Prostate gland (tissue), 2 donors: ENCODE results near the gene FYTTD1. TPM values are rescaled to one million over a fixed set of nuclear protein-coding genes. Genes with fewer than 3 reads are reported as not detected.

ENCODE experiments used
- DNase-seq: peaks from one replicate; pipeline ENCODE4 v3.0.0-alpha.2; 2019; ENCODE audit warnings: low spot score
- H3K27ac ChIP-seq, 2 donors: fragments of 200-600 bp; sonication (generic); 2 replicates each; pipeline ENCODE4 v1.5.1; 2017 to 2019
- H3K27me3 ChIP-seq: fragments of 200-600 bp; sonication (generic); replicated peaks from 2 replicates; pipeline ENCODE4 v1.5.1; 2019; ENCODE audit not compliant: insufficient read depth
- H3K36me3 ChIP-seq, 2 donors: fragments of 200-600 bp; sonication (generic); 1 replicate in 1 of 2; 2 replicates in 1 of 2; pipeline versions ENCODE4 v1.5.1 to v1.8.1; 2017 to 2019
- H3K4me1 ChIP-seq: fragments of 200-600 bp; sonication (generic); replicated peaks from 2 replicates; pipeline ENCODE4 v1.5.1; 2019
- H3K4me3 ChIP-seq, 2 donors: fragments of 200-600 bp; sonication (generic); 2 replicates each; pipeline ENCODE4 v1.5.1; 2017 to 2019
- H3K9me3 ChIP-seq: fragments of 200-600 bp; sonication (generic); 2 replicates; pipeline ENCODE4 v1.5.1; 2017
- POLR2A ChIP-seq: fragments of 450-650 bp; IDR thresholded peaks from one replicate; pipeline ENCODE4 v1.6.1; 2016; ENCODE audit warnings: antibody characterized with exemption, mild to moderate bottlenecking
- POLR2AphosphoS5 ChIP-seq: sonication (generic); formaldehyde crosslinking; IDR thresholded peaks from one replicate; pipeline ENCODE4 v1.6.1; 2017; ENCODE audit warnings: antibody characterized with exemption
- WGBS: methylation state at CpG from one replicate; pipeline ENCODE4 v1.1.5; 2018; 5-methylcytosine and 5-hydroxymethylcytosine counted together
- intact Hi-C: fragments of 100-400 bp; cut with DNase I; formaldehyde crosslinking; loops from one replicate; pipeline ENCODE4 v1.14.2; 2022
- total RNA-seq, 2 donors: library from RNA; depleted of rRNA; stranded (reverse); fragments of >200 nt; gene quantifications; one replicate each; pipeline ENCODE4 v1.1.0, GENCODE V29; 2016
- TF ChIP-seq, protein P1 (sequence below), 4 experiments: fragments of 200-600 bp in 2 of 4; fragments of 450-650 bp in 2 of 4; sonication (generic) in 2 of 4; IDR thresholded peaks; 1 replicate in 3 of 4; 2 replicates in 1 of 4; pipeline ENCODE4 v1.5.1; 2016 to 2019; ENCODE audit warnings: antibody characterized with exemption in 4 of 4, mild to moderate bottlenecking in 2 of 4, moderate library complexity in 2 of 4

Gene FYTTD1
- total RNA-seq, 2 donors from 2014 or later: 27.7 to 69.5 TPM

DNA sequence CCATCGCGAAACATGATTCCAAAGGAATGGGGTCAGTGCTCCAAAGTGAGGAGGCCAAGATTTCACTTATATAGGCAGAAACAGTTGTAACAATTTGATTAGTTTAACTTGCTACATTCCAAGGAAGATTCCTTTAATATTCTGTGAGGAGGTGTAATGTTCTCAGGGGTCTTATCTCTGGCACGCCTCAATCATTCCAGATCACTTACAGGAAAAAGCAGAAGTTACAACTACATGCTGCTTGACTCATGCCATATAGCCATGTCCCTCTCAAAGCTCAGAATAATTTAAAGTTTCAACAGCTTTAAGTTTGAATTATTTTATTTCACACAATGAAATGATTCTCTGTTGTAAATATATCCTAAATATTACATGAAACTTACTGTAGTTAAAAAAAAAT is 3.5 kb upstream of the FYTTD1 start:
- WGBS: 82% methylated on average over 3 of the region's 3 CpGs
- TF ChIP-seq POLR2A: no peak
- TF ChIP-seq, protein P1, sequence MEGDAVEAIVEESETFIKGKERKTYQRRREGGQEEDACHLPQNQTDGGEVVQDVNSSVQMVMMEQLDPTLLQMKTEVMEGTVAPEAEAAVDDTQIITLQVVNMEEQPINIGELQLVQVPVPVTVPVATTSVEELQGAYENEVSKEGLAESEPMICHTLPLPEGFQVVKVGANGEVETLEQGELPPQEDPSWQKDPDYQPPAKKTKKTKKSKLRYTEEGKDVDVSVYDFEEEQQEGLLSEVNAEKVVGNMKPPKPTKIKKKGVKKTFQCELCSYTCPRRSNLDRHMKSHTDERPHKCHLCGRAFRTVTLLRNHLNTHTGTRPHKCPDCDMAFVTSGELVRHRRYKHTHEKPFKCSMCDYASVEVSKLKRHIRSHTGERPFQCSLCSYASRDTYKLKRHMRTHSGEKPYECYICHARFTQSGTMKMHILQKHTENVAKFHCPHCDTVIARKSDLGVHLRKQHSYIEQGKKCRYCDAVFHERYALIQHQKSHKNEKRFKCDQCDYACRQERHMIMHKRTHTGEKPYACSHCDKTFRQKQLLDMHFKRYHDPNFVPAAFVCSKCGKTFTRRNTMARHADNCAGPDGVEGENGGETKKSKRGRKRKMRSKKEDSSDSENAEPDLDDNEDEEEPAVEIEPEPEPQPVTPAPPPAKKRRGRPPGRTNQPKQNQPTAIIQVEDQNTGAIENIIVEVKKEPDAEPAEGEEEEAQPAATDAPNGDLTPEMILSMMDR (IDR thresholded peaks at IDR 0.05): no peak
- TF ChIP-seq POLR2AphosphoS5: no peak
- intact Hi-C loops: loop anchor here (5.0 kb wide), 1 partner anchor 34 kb away; no protein-coding TSS in a partner anchor
- Histone ChIP-seq H3K4me3 (no peak overlapping the region), H3K27ac (no peak overlapping the region), H3K4me1 (no peaks in the 10 kb centered on the region), H3K9me3 (no peaks in the 10 kb centered on the region), H3K27me3 (no peaks in the 10 kb centered on the region), H3K36me3 (no peaks in the 10 kb centered on the region)
- DNase-seq: no peak

DNA sequence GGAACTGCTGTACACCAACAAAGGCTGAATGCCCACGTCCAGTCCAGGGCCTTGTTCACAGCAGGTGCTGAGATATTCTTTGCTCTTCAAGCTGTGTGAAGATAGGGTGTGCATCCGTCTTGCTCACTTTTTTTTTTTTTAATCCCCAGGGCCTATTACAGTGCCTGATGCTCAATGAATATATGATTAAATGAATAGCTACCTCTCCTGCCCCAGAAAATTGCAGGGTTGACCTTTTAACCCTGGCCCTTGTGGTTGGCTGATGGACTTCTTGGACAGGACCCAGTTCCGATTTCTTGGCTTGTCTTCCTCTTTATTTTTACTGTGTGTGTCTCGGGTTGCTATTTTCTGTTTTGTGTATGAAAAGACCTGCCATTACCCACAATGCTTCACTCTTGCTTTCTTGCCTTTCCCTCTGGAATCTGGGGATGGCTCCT is 2.9 kb upstream of the FYTTD1 start:
- Histone ChIP-seq H3K4me1 (peaks cover 4% of the 10 kb centered on the region), H3K36me3 (no peaks in the 10 kb centered on the region), H3K27me3 (no peaks in the 10 kb centered on the region), H3K9me3 (no peaks in the 10 kb centered on the region), H3K27ac (no peak overlapping the region), H3K4me3 (no peak overlapping the region)
- 68% methylated on average over 4 of the region's 4 CpGs for WGBS
- intact Hi-C loops: loop anchor here (5.0 kb wide), 1 partner anchor 35 kb away; no protein-coding TSS in a partner anchor
- TF ChIP-seq POLR2AphosphoS5: no peak
- TF ChIP-seq, protein P1 (IDR thresholded peaks at IDR 0.05): no peak
- TF ChIP-seq POLR2A: no peak
- DNase-seq: no peak

DNA sequence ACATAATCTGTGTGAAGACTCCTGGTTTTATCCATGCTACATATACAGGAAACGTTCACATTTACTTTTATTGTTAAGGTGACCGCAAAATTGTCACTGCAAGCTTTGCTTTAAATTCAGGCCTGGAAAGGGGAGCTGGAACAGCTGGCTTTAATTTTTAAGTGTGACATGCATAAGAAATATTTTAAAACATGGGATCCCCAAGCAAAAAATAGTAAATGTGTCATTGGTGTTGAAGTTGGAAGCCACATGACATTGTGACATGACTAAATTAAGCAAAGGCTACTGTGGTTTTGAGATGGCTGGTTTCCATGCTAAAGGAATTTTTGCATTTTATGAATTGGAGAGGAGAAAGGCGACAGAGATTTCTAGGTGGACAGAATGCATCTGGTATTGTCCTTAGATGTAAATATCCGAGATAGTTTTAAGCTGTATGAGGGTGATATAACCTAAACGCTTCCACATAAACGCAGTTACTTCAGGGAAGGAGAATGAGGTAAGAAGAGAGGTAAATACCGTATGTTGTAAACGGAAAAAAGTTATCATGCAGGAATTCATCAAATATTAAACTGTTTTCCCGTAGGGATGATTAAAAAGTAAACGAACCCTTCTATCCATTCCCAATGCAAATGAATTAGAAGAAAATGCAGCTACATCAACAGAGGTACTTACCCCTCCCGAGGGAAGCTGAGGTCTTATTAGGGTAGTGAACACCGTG is 927 bp upstream of the FYTTD1 start:
- TF ChIP-seq POLR2A: no peak
- TF ChIP-seq, protein P1 (IDR thresholded peaks at IDR 0.05): no peak
- no peak for TF ChIP-seq POLR2AphosphoS5
- no peaks in the 10 kb centered on the region for H3K9me3 ChIP-seq
- peak overlapping the region; percentile 65 to 81 for H3K4me3 ChIP-seq
- H3K36me3 ChIP-seq: no peaks in the 10 kb centered on the region
- intact Hi-C loops: loop anchor here (5.0 kb wide), 1 partner anchor 36 kb away; no protein-coding TSS in a partner anchor
- WGBS: 18% methylated on average over 12 of the region's 12 CpGs
- peaks cover 7% of the 10 kb centered on the region for H3K4me1 ChIP-seq
- DNase-seq: no peak
- H3K27me3 ChIP-seq: no peaks in the 10 kb centered on the region
- H3K27ac ChIP-seq: peak overlapping the region; percentile 92

DNA sequence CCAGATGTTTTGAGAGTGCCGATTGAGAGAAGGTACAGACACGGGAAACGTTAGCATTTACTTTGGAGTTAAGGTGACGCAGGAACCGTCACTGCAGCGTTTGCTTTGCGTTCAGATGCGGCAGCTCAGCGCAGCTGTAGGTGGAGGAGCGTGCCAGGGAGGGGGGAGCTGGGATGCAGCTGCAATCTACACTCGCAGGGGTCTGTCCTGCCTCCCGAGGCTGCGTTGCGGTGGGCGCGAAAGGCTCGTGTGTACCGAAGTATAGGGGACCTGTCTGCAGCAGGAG is 425 bp upstream of the FYTTD1 start:
- peak; percentile 39 for DNase-seq
- H3K4me3 ChIP-seq: peak overlapping the region; percentile 65 to 81
- intact Hi-C loops: loop anchor here (5.0 kb wide), 1 partner anchor 37 kb away; no protein-coding TSS in a partner anchor
- H3K4me1 ChIP-seq: peaks cover 7% of the 10 kb centered on the region
- TF ChIP-seq POLR2A (no peak), POLR2AphosphoS5 (peak; percentile 35)
- H3K27ac ChIP-seq: peak overlapping the region; percentile 92
- no peaks in the 10 kb centered on the region for H3K9me3 ChIP-seq
- H3K36me3 ChIP-seq: no peaks in the 10 kb centered on the region
- H3K27me3 ChIP-seq: no peaks in the 10 kb centered on the region
- WGBS: 0% methylated on average over 18 of the region's 18 CpGs

DNA sequence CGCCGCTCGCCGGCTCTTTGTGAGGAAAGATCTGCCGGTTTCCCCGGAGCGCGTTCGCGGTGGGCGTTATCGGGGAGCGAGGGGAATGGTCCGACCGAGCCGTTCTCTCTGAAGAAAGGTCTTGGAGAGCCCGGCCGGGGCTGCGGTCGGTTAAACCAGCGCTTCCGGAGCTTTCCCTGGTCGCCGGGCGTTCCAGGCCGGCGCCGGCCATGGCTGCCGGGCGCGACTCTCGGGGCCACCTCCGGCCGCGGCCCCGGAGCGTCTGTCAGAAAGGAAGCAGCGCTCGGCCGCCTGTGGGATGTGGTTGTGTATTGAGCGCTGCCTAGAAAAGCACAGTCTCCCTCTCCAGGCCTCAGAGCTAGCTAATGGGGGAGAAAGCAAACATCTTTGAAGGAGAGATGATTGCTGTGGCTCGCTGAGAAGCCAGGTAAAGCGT is 731 bp downstream of the FYTTD1 start:
- Histone ChIP-seq H3K4me3 (peak overlapping the region; percentile 65 to 81), H3K27ac (peak overlapping the region; percentile 92), H3K27me3 (no peaks in the 10 kb centered on the region), H3K36me3 (no peaks in the 10 kb centered on the region), H3K4me1 (peaks cover 7% of the 10 kb centered on the region), H3K9me3 (no peaks in the 10 kb centered on the region)
- TF ChIP-seq, protein P1 (IDR thresholded peaks at IDR 0.05): peak in 1 of 4 experiments; percentile 18
- TF ChIP-seq POLR2AphosphoS5: no peak
- TF ChIP-seq POLR2A: no peak
- DNase-seq: peak; percentile 51
- 0% methylated on average over 24 of the region's 43 CpGs for WGBS
- intact Hi-C loops: no loop called here
